IPS DF 6.9 (cell line): ENCODE data around the gene PICALM.
"Not testable (repeated sequence)": the region's sequence is repeated elsewhere in the genome, so short reads cannot be mapped to it uniquely, and the experiment has no call there.

ENCODE experiments used
- DNase-seq: peaks from one replicate; pipeline ENCODE4 v3.0.0-alpha.2; 2013; ENCODE audit warnings: low read depth, low spot score
- H3K27ac ChIP-seq: one replicate; pipeline ENCODE4 v1.5.1; 2013; ENCODE audit warnings: low read length, control low read depth
- H3K27me3 ChIP-seq: 2 replicates; pipeline ENCODE4 v1.6.1; 2013; ENCODE audit warnings: mild to moderate bottlenecking, low read length; ENCODE audit not compliant: control insufficient read depth, insufficient read depth
- H3K36me3 ChIP-seq: 2 replicates; pipeline ENCODE4 v1.6.1; 2013; ENCODE audit warnings: low read length; ENCODE audit not compliant: control insufficient read depth, insufficient read depth
- H3K4me1 ChIP-seq: 2 replicates; pipeline ENCODE4 v1.6.1; 2013; ENCODE audit warnings: low read length; ENCODE audit not compliant: control insufficient read depth, insufficient read depth
- H3K4me3 ChIP-seq: 2 replicates; pipeline ENCODE4 v1.5.1; 2013; ENCODE audit warnings: mild to moderate bottlenecking, low read length
- H3K9me3 ChIP-seq: 2 replicates; pipeline ENCODE4 v1.6.1; 2013; ENCODE audit warnings: low read length, inconsistent platforms; ENCODE audit not compliant: control insufficient read depth, insufficient read depth
- WGBS: extraction: QIAGEN DNeasy Blood & Tissue Kit; methylation state at CpG from one replicate; pipeline ENCODE4 v1.1.7; 2013; ENCODE audit warnings: mixed read lengths, missing lambda C conversion rate; ENCODE audit not compliant: insufficient read length, insufficient coverage; 5-methylcytosine and 5-hydroxymethylcytosine counted together

Gene PICALM

GRCh38 chr11:86068951-86069407, at the start of gene PICALM:
PICALM (minus strand) TSS chr11:86069084; CDS start chr11:86068780, 304 bp downstream.
- Histone ChIP-seq H3K9me3 (no peaks in the 10 kb centered on the region), H3K27me3 (no peaks in the 10 kb centered on the region), H3K27ac (no peak within 1 kb of the TSS), H3K4me3 (peak within 1 kb of the TSS; percentile 84), H3K4me1 (no peaks in the 10 kb centered on the region), H3K36me3 (no peaks in the 10 kb centered on the region)
- peak; percentile 91 for DNase-seq
- no CpG with 5 or more reads among the region's 48 CpGs for WGBS

GRCh38 chr11:86118253-86118652, 49.4 kb upstream of the PICALM start:
- H3K9me3 ChIP-seq: no peaks in the 10 kb centered on the region
- WGBS: no CpG with 5 or more reads among the region's 2 CpGs

GRCh38 chr11:86117712-86118063, 48.8 kb upstream of the PICALM start:
- Histone ChIP-seq H3K4me3 (no peak overlapping the region), H3K36me3 (no peaks in the 10 kb centered on the region), H3K4me1 (no peaks in the 10 kb centered on the region; the same call in 1 of the 2 replicates), H3K27ac (no peak overlapping the region), H3K9me3 (no peaks in the 10 kb centered on the region), H3K27me3 (no peaks in the 10 kb centered on the region)
- no peak for DNase-seq
- no CpG with 5 or more reads among the region's 1 CpG for WGBS

More at GRCh38 chr11:86118253-86118652, 49.4 kb upstream of the PICALM start:
- no peak overlapping the region for H3K4me3 ChIP-seq
- H3K36me3 ChIP-seq: no peaks in the 10 kb centered on the region
- DNase-seq: no peak
- H3K4me1 ChIP-seq: no peaks in the 10 kb centered on the region; the same call in 1 of the 2 replicates
- H3K27me3 ChIP-seq: no peaks in the 10 kb centered on the region
- no peak overlapping the region for H3K27ac ChIP-seq

GRCh38 chr11:86117001-86117711, 48.3 kb upstream of the PICALM start:
- H3K4me3 ChIP-seq: no peak overlapping the region
- H3K27me3 ChIP-seq: no peaks in the 10 kb centered on the region
- WGBS: no CpG with 5 or more reads among the region's 5 CpGs
- no peaks in the 10 kb centered on the region for H3K36me3 ChIP-seq
- no peaks in the 10 kb centered on the region; the same call in 1 of the 2 replicates for H3K4me1 ChIP-seq
- no peaks in the 10 kb centered on the region for H3K9me3 ChIP-seq
- no peak for DNase-seq
- no peak overlapping the region for H3K27ac ChIP-seq

- Histone ChIP-seq H3K4me3 (no peak overlapping the region), H3K9me3 (no peaks in the 10 kb centered on the region), H3K36me3 (no peaks in the 10 kb centered on the region), H3K27ac (no peak overlapping the region), H3K27me3 (no peaks in the 10 kb centered on the region), H3K4me1 (no peaks in the 10 kb centered on the region; the same call in 1 of the 2 replicates)
- no CpG with 5 or more reads among the region's 4 CpGs for WGBS
- no peak for DNase-seq
Measured at GRCh38 chr11:86116386-86116726, 47.5 kb upstream of the PICALM start.

- WGBS: no CpG with 5 or more reads among the region's 3 CpGs
- DNase-seq: no peak
- Histone ChIP-seq H3K36me3 (no peaks in the 10 kb centered on the region), H3K9me3 (no peaks in the 10 kb centered on the region), H3K27me3 (no peaks in the 10 kb centered on the region), H3K27ac (no peak overlapping the region), H3K4me3 (no peak overlapping the region), H3K4me1 (no peaks in the 10 kb centered on the region; the same call in 1 of the 2 replicates)
Measured at GRCh38 chr11:86115542-86116385, 46.9 kb upstream of the PICALM start.

- no peaks in the 10 kb centered on the region for H3K36me3 ChIP-seq
- no CpG with 5 or more reads among the region's 13 CpGs for WGBS
- H3K4me3 ChIP-seq: no peak overlapping the region
- H3K4me1 ChIP-seq: no peaks in the 10 kb centered on the region
- DNase-seq: no peak
- H3K9me3 ChIP-seq: no peaks in the 10 kb centered on the region
- no peak overlapping the region for H3K27ac ChIP-seq
- no peaks in the 10 kb centered on the region for H3K27me3 ChIP-seq
Measured at GRCh38 chr11:86108890-86109638, 40.2 kb upstream of the PICALM start.

- H3K27ac ChIP-seq: no peak overlapping the region
- WGBS: no CpG with 5 or more reads among the region's 3 CpGs
Measured at GRCh38 chr11:86108191-86108590, 39.3 kb upstream of the PICALM start.

GRCh38 chr11:86106916-86107315, 38.0 kb upstream of the PICALM start:
- Histone ChIP-seq H3K36me3 (no peaks in the 10 kb centered on the region), H3K9me3 (no peaks in the 10 kb centered on the region), H3K27me3 (no peaks in the 10 kb centered on the region), H3K4me3 (no peak overlapping the region), H3K27ac (no peak overlapping the region), H3K4me1 (no peaks in the 10 kb centered on the region)
- WGBS: no CpG with 5 or more reads among the region's 2 CpGs
- no peak for DNase-seq

More at GRCh38 chr11:86108191-86108590, 39.3 kb upstream of the PICALM start:
- Histone ChIP-seq H3K27me3 (no peaks in the 10 kb centered on the region), H3K4me3 (no peak overlapping the region), H3K4me1 (no peaks in the 10 kb centered on the region), H3K36me3 (no peaks in the 10 kb centered on the region), H3K9me3 (no peaks in the 10 kb centered on the region)
- DNase-seq: no peak

- not testable (repeated sequence) for H3K27ac ChIP-seq, H3K9me3 ChIP-seq, H3K4me3 ChIP-seq, H3K36me3 ChIP-seq, DNase-seq, H3K27me3 ChIP-seq, H3K4me1 ChIP-seq
- no CpG with 5 or more reads among the region's 3 CpGs for WGBS
Measured at GRCh38 chr11:86106031-86106430, 37.1 kb upstream of the PICALM start.
